WTC11 (cell line): ENCODE measurements around the gene ETV1. TPM values are rescaled to one million over a fixed set of nuclear protein-coding genes. Genes with fewer than 3 reads are reported as not detected.

Source experiments
- ATAC-seq: fragments of 200-7000 bp; cut with Tn5 transposase; 2 replicates; pipeline ENCODE4 v1.10.0; 2021; ENCODE audit warnings: mild to moderate bottlenecking, moderate library complexity
- CTCF ChIA-PET: fragments of 300-600 bp; sonication (Branson Sonifier 250); formaldehyde crosslinking; loops from one replicate; lab custom pipeline; 2021; ENCODE audit warnings: antibody characterized with exemption; lab: Charles Lee
- POLR2A ChIA-PET: fragments of 350-600 bp; sonication (Branson Sonifier 250); formaldehyde crosslinking; loops from one replicate; lab custom pipeline; 2021; ENCODE audit warnings: antibody characterized with exemption; lab: Charles Lee
- DNase-seq: peaks from one replicate; pipeline ENCODE4 v3.0.0; 2021; ENCODE audit warnings: low spot score
- H3K27ac Mint-ChIP-seq: 2 replicates; pipeline ENCODE4 v1.8.0; 2021; ENCODE audit warnings: mixed read lengths
- H3K27me3 Mint-ChIP-seq: 2 replicates; pipeline ENCODE4 v1.8.0; 2021; ENCODE audit warnings: low read depth, mild to moderate bottlenecking, moderate library complexity, mixed read lengths
- H3K36me3 Mint-ChIP-seq: 2 replicates; pipeline ENCODE4 v1.8.0; 2021; ENCODE audit warnings: mixed read lengths
- H3K4me1 Mint-ChIP-seq: 2 replicates; pipeline ENCODE4 v1.8.0; 2022; ENCODE audit warnings: mixed read lengths
- H3K4me3 Mint-ChIP-seq: 2 replicates; pipeline ENCODE4 v1.8.0; 2021; ENCODE audit warnings: mild to moderate bottlenecking, moderate library complexity, mixed read lengths
- H3K9me3 Mint-ChIP-seq: 2 replicates; pipeline ENCODE4 v1.8.0; 2021; ENCODE audit warnings: mixed read lengths
- EMX1 ChIP-seq: fragments of 250-450 bp; sonication (Bioruptor Pico); IDR thresholded peaks from 2 replicates; pipeline ENCODE4 v1.8.0; 2021; ENCODE audit warnings: mild to moderate bottlenecking
- ETV6 ChIP-seq: sonication (generic); formaldehyde crosslinking; IDR thresholded peaks from 2 replicates; pipeline ENCODE4 v1.8.1; 2022; ENCODE audit warnings: mild to moderate bottlenecking, missing genetic modification reagents
- FOXJ3 ChIP-seq: sonication (generic); formaldehyde crosslinking; IDR thresholded peaks from 2 replicates; pipeline ENCODE4 v1.9.0; 2021; ENCODE audit warnings: missing genetic modification reagents, mild to moderate bottlenecking, borderline replicate concordance
- FOXK1 ChIP-seq: sonication (generic); formaldehyde crosslinking; IDR thresholded peaks from 2 replicates; pipeline ENCODE4 v1.8.0; 2022; ENCODE audit warnings: mild to moderate bottlenecking, moderate library complexity, missing genetic modification reagents
- GTF2I ChIP-seq: fragments of 250-450 bp; sonication (Bioruptor Pico); conservative IDR thresholded peaks from 2 replicates; pipeline ENCODE4 v1.4.0; 2021; ENCODE audit warnings: mild to moderate bottlenecking
- JAZF1 ChIP-seq: fragments of 250-450 bp; sonication (Bioruptor Pico); IDR thresholded peaks from 2 replicates; pipeline ENCODE4 v1.9.0; 2021; ENCODE audit warnings: moderate library complexity, mild to moderate bottlenecking, inconsistent platforms
- JUN ChIP-seq: sonication (generic); formaldehyde crosslinking; IDR thresholded peaks from 2 replicates; pipeline ENCODE4 v1.8.0; 2023; ENCODE audit warnings: mild to moderate bottlenecking, missing genetic modification reagents
- KAT7 ChIP-seq: sonication (generic); formaldehyde crosslinking; IDR thresholded peaks from 2 replicates; pipeline ENCODE4 v1.8.1; 2023; ENCODE audit warnings: missing genetic modification reagents, mild to moderate bottlenecking, borderline replicate concordance
- MXD4 ChIP-seq: fragments of 250-450 bp; sonication (Bioruptor Pico); IDR thresholded peaks from 2 replicates; pipeline ENCODE4 v1.8.0; 2021; ENCODE audit warnings: mild to moderate bottlenecking, moderate library complexity, borderline replicate concordance
- MYBL2 ChIP-seq: sonication (generic); formaldehyde crosslinking; IDR thresholded peaks from 2 replicates; pipeline ENCODE4 v1.8.1; 2023; ENCODE audit warnings: mild to moderate bottlenecking, moderate library complexity, missing genetic modification reagents
- NFYB ChIP-seq: sonication (generic); formaldehyde crosslinking; conservative IDR thresholded peaks from 2 replicates; pipeline ENCODE4 v1.8.0; 2022; ENCODE audit warnings: low read depth, missing genetic modification reagents
- NR2C2 ChIP-seq: sonication (generic); formaldehyde crosslinking; IDR thresholded peaks from 2 replicates; pipeline ENCODE4 v1.8.0; 2022; ENCODE audit warnings: mild to moderate bottlenecking, missing genetic modification reagents
- SP1 ChIP-seq: sonication (generic); formaldehyde crosslinking; conservative IDR thresholded peaks from 2 replicates; pipeline ENCODE4 v1.8.1; 2022; ENCODE audit warnings: missing genetic modification reagents
- ZNF671 ChIP-seq: fragments of 250-450 bp; sonication (Bioruptor Pico); IDR thresholded peaks from 2 replicates; pipeline ENCODE4 v1.8.0; 2021; ENCODE audit warnings: mild to moderate bottlenecking
- total RNA-seq: library from RNA; stranded (reverse); gene quantifications from 3 replicates; pipeline ENCODE4 v1.2.3, GENCODE V29; 2021
- TF ChIP-seq, protein P1 (sequence below): sonication (generic); formaldehyde crosslinking; IDR thresholded peaks from 2 replicates; pipeline ENCODE4 v1.8.1; 2022; ENCODE audit warnings: low read depth, mild to moderate bottlenecking, moderate library complexity, missing genetic modification reagents, borderline replicate concordance
- TF ChIP-seq, protein P2 (sequence below): fragments of 200-600 bp; IDR thresholded peaks from 2 replicates; pipeline ENCODE4 v1.8.0; 2022; ENCODE audit warnings: antibody characterized with exemption
- TF ChIP-seq, protein P3 (sequence below): sonication (generic); formaldehyde crosslinking; conservative IDR thresholded peaks from 2 replicates; pipeline ENCODE4 v1.8.1; 2023; ENCODE audit warnings: mild to moderate bottlenecking, low read depth, missing genetic modification reagents, moderate library complexity
- TF ChIP-seq, protein P4 (sequence below): sonication (generic); formaldehyde crosslinking; IDR thresholded peaks from 2 replicates; pipeline ENCODE4 v1.8.0; 2022; ENCODE audit warnings: mild to moderate bottlenecking, missing genetic modification reagents
- TF ChIP-seq, protein P5 (sequence below): sonication (generic); formaldehyde crosslinking; IDR thresholded peaks from 2 replicates; pipeline ENCODE4 v1.8.0; 2022; ENCODE audit warnings: missing genetic modification reagents
- TF ChIP-seq, protein P6 (sequence below): sonication (generic); formaldehyde crosslinking; IDR thresholded peaks from 2 replicates; pipeline ENCODE4 v1.8.1; 2023; ENCODE audit warnings: mild to moderate bottlenecking, missing genetic modification reagents, moderate library complexity

The ETV1 gene
- total RNA-seq, 1 experiment from 2014 or later = 76.6 TPM

DNA sequence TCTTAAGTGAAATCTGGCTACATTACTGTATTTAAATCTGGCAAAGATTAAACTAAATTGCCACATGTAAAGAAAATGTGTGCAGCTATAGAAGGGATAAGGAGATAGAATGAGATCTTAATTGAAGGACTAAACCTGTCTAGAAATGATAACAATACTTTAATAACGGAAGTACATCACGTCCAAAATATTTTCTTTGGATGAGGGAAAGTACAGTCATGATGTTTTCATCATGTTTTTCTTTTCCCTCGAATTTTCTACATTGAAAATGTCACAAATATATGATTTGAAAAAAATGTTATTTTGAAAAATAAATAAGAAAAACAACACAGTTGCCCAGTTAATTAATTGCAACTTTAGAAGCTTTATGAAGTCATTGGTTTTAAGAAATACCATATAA, 143.9 kb downstream of the ETV1 start:
- no peak for DNase-seq
- no peak overlapping the region for H3K27ac Mint-ChIP-seq
- CTCF ChIA-PET = no interaction called here
- no peak for ATAC-seq
- peaks cover 15% of the 10 kb centered on the region for H3K27me3 Mint-ChIP-seq
- TF ChIP-seq NFYB (CRISPR knock-in tag) (no peak), KAT7 (no peak), FOXJ3 (CRISPR knock-in tag) (no peak), JUN (no peak), JAZF1 (no peak), ETV6 (no peak), NR2C2 (no peak), ZNF671 (CRISPR knock-in tag) (no peak), MYBL2 (no peak), MXD4 (no peak), GTF2I (CRISPR knock-in tag) (no peak), EMX1 (no peak)
- TF ChIP-seq, protein P1, sequence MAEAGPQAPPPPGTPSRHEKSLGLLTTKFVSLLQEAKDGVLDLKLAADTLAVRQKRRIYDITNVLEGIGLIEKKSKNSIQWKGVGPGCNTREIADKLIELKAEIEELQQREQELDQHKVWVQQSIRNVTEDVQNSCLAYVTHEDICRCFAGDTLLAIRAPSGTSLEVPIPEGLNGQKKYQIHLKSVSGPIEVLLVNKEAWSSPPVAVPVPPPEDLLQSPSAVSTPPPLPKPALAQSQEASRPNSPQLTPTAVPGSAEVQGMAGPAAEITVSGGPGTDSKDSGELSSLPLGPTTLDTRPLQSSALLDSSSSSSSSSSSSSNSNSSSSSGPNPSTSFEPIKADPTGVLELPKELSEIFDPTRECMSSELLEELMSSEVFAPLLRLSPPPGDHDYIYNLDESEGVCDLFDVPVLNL (CRISPR knock-in tag) = no peak
- TF ChIP-seq, protein P2, sequence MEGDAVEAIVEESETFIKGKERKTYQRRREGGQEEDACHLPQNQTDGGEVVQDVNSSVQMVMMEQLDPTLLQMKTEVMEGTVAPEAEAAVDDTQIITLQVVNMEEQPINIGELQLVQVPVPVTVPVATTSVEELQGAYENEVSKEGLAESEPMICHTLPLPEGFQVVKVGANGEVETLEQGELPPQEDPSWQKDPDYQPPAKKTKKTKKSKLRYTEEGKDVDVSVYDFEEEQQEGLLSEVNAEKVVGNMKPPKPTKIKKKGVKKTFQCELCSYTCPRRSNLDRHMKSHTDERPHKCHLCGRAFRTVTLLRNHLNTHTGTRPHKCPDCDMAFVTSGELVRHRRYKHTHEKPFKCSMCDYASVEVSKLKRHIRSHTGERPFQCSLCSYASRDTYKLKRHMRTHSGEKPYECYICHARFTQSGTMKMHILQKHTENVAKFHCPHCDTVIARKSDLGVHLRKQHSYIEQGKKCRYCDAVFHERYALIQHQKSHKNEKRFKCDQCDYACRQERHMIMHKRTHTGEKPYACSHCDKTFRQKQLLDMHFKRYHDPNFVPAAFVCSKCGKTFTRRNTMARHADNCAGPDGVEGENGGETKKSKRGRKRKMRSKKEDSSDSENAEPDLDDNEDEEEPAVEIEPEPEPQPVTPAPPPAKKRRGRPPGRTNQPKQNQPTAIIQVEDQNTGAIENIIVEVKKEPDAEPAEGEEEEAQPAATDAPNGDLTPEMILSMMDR = no peak
- TF ChIP-seq, protein P3, sequence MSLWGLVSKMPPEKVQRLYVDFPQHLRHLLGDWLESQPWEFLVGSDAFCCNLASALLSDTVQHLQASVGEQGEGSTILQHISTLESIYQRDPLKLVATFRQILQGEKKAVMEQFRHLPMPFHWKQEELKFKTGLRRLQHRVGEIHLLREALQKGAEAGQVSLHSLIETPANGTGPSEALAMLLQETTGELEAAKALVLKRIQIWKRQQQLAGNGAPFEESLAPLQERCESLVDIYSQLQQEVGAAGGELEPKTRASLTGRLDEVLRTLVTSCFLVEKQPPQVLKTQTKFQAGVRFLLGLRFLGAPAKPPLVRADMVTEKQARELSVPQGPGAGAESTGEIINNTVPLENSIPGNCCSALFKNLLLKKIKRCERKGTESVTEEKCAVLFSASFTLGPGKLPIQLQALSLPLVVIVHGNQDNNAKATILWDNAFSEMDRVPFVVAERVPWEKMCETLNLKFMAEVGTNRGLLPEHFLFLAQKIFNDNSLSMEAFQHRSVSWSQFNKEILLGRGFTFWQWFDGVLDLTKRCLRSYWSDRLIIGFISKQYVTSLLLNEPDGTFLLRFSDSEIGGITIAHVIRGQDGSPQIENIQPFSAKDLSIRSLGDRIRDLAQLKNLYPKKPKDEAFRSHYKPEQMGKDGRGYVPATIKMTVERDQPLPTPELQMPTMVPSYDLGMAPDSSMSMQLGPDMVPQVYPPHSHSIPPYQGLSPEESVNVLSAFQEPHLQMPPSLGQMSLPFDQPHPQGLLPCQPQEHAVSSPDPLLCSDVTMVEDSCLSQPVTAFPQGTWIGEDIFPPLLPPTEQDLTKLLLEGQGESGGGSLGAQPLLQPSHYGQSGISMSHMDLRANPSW (CRISPR knock-in tag) = no peak
- TF ChIP-seq, protein P4, sequence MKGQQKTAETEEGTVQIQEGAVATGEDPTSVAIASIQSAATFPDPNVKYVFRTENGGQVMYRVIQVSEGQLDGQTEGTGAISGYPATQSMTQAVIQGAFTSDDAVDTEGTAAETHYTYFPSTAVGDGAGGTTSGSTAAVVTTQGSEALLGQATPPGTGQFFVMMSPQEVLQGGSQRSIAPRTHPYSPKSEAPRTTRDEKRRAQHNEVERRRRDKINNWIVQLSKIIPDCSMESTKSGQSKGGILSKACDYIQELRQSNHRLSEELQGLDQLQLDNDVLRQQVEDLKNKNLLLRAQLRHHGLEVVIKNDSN = no peak
- TF ChIP-seq, protein P5, sequence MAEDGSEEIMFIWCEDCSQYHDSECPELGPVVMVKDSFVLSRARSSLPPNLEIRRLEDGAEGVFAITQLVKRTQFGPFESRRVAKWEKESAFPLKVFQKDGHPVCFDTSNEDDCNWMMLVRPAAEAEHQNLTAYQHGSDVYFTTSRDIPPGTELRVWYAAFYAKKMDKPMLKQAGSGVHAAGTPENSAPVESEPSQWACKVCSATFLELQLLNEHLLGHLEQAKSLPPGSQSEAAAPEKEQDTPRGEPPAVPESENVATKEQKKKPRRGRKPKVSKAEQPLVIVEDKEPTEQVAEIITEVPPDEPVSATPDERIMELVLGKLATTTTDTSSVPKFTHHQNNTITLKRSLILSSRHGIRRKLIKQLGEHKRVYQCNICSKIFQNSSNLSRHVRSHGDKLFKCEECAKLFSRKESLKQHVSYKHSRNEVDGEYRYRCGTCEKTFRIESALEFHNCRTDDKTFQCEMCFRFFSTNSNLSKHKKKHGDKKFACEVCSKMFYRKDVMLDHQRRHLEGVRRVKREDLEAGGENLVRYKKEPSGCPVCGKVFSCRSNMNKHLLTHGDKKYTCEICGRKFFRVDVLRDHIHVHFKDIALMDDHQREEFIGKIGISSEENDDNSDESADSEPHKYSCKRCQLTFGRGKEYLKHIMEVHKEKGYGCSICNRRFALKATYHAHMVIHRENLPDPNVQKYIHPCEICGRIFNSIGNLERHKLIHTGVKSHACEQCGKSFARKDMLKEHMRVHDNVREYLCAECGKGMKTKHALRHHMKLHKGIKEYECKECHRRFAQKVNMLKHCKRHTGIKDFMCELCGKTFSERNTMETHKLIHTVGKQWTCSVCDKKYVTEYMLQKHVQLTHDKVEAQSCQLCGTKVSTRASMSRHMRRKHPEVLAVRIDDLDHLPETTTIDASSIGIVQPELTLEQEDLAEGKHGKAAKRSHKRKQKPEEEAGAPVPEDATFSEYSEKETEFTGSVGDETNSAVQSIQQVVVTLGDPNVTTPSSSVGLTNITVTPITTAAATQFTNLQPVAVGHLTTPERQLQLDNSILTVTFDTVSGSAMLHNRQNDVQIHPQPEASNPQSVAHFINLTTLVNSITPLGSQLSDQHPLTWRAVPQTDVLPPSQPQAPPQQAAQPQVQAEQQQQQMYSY = no peak
- no peak overlapping the region for H3K4me3 Mint-ChIP-seq
- POLR2A ChIA-PET = no interaction called here
- H3K9me3 Mint-ChIP-seq = no peaks in the 10 kb centered on the region
- H3K4me1 Mint-ChIP-seq = peaks cover 21% of the 10 kb centered on the region
- H3K36me3 Mint-ChIP-seq = no peaks in the 10 kb centered on the region

DNA sequence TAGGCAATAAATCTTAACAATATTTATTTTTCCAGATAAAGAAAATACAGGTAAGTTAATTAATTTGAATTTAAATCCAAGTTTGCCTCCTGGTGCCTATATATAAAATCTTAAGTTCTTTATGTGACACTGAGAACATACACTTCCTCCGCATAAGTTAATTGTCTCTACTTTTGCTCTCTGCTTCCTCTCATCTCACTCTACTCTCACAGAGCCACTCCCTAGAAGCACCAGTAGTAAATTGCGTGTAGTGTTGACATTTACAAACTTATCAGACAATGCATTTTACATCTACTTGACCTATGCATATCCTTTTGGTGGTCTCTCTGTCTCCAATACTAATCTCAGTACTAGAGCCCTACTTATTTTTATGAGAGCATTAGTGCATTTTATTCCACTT, 144.5 kb downstream of the ETV1 start:
- H3K4me3 Mint-ChIP-seq = no peak overlapping the region
- ATAC-seq (no peak), DNase-seq (no peak)

More for the DNA sequence above, 144.5 kb downstream of the ETV1 start:
- TF ChIP-seq, protein P6, sequence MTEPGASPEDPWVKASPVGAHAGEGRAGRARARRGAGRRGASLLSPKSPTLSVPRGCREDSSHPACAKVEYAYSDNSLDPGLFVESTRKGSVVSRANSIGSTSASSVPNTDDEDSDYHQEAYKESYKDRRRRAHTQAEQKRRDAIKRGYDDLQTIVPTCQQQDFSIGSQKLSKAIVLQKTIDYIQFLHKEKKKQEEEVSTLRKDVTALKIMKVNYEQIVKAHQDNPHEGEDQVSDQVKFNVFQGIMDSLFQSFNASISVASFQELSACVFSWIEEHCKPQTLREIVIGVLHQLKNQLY (CRISPR knock-in tag) = no peak
- TF ChIP-seq SP1 (CRISPR knock-in tag) (no peak), FOXK1 (CRISPR knock-in tag) (no peak)
- peaks cover 19% of the 10 kb centered on the region for H3K27me3 Mint-ChIP-seq
- H3K4me1 Mint-ChIP-seq = peaks cover 15% of the 10 kb centered on the region
- CTCF ChIA-PET = no interaction called here
- no peaks in the 10 kb centered on the region for H3K36me3 Mint-ChIP-seq
- H3K9me3 Mint-ChIP-seq = no peaks in the 10 kb centered on the region
- no peak overlapping the region for H3K27ac Mint-ChIP-seq
- POLR2A ChIA-PET = no interaction called here
